ENCODE results near the gene TMEM40.
"Not testable (repeated sequence)": the region's sequence is repeated elsewhere in the genome, so short reads cannot be mapped to it uniquely, and the experiment has no call there.

The TMEM40 gene

DNA sequence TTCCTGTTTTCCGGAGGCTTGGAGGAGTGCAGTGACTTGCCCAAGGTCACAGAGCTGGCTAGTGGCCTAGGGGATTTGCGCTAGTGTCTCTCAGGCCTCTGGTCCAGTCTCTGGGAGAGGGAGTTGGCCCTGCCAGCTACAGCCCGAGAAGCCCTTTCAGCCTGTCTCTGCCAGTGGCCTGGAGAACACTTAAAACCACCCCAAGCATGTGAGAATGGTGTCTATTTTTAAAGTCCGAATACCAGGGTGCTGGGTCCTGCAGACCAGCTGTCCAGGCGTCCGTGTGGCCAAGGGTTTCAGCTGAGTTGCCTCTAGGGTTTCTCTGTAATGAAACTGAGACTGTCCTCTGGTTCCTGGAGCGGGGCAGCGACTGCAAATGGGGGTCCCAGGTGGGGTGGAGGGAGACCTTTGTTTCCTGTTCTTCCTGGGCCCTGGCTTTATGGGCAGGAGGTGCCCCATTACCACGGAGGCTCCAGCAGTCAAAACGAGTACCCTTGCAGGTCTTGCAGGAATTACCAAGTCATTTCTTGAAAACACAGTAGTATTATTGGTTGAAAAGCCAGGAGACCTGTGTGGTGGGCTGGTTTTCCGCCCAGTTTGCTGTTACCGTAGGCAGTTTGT lies 39.6 kb upstream of the TMEM40 start:
- TF ChIP-seq CTCF (IDR thresholded peaks at IDR 0.05; ENCODE audit: extremely low read depth, insufficient read depth, missing control alignments): no peak
- in situ Hi-C loops (cut with MboI; ENCODE audit: low pct_unique_long_range_greater_than_20kb, low sequenced_read_pairs, unreplicated experiment): no loop called here
- DNase-seq (ENCODE audit: low spot score): no peak

DNA sequence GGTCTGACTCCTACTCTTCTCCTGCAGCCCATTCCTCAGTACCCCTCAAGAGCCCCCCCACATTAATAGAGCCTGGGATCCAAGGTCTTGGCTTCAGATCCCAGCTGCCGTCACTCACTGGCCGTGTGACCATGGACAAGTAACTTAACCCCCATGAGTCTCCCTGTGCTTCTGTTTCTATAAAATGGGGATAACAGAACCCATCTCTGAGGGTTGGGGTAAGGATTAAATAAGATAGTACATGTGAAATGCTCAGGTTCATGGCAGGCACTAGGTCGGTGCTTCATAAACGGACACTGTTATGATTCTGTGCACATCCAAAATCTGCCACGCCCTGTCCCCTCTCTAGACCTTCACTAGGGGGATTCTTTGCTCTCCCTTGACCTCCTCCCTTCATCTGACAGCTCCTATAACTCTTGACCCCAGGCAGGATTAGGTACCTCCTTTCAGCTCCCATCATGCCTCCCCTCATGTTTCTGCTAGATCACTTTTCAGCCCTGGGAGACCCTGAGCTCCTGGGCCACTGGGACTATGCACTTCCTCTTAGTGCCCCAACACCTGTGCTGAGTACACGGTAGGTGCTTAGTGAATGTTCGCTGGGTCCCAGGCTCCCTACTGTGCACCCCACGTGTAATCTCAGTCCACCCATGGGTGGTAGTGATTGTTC lies 39.0 kb upstream of the TMEM40 start:
- in situ Hi-C loops (cut with MboI; ENCODE audit: low pct_unique_long_range_greater_than_20kb, low sequenced_read_pairs, unreplicated experiment): no loop called here
- TF ChIP-seq CTCF (IDR thresholded peaks at IDR 0.05; ENCODE audit: extremely low read depth, insufficient read depth, missing control alignments): no peak
- DNase-seq (ENCODE audit: low spot score): no peak

GRCh38 chr3:12797124-12797891 lies 38.2 kb upstream of the TMEM40 start:
- no peak for DNase-seq (ENCODE audit: low spot score)
- no peak for TF ChIP-seq CTCF (IDR thresholded peaks at IDR 0.05; ENCODE audit: extremely low read depth, insufficient read depth, missing control alignments)
- in situ Hi-C loops (cut with MboI; ENCODE audit: low pct_unique_long_range_greater_than_20kb, low sequenced_read_pairs, unreplicated experiment): no loop called here

- TF ChIP-seq CTCF (IDR thresholded peaks at IDR 0.05; ENCODE audit: extremely low read depth, insufficient read depth, missing control alignments): no peak
- in situ Hi-C loops (cut with MboI; ENCODE audit: low pct_unique_long_range_greater_than_20kb, low sequenced_read_pairs, unreplicated experiment): no loop called here
- DNase-seq (ENCODE audit: low spot score): peak; percentile 64
Measured at GRCh38 chr3:12796171-12797123, 37.4 kb upstream of the TMEM40 start, which contains the start of gene CAND2. CAND2 (plus strand) TSS chr3:12796680; CDS start chr3:12796721, 41 bp downstream.

- in situ Hi-C loops (cut with MboI; ENCODE audit: low pct_unique_long_range_greater_than_20kb, low sequenced_read_pairs, unreplicated experiment): no loop called here
- DNase-seq (ENCODE audit: low spot score): no peak
- TF ChIP-seq CTCF (IDR thresholded peaks at IDR 0.05; ENCODE audit: extremely low read depth, insufficient read depth, missing control alignments): no peak
Measured at GRCh38 chr3:12793701-12794100, 34.6 kb upstream of the TMEM40 start.

GRCh38 chr3:12791430-12791829 lies 32.4 kb upstream of the TMEM40 start:
- DNase-seq (ENCODE audit: low spot score): no peak
- in situ Hi-C loops (cut with MboI; ENCODE audit: low pct_unique_long_range_greater_than_20kb, low sequenced_read_pairs, unreplicated experiment): no loop called here
- no peak for TF ChIP-seq CTCF (IDR thresholded peaks at IDR 0.05; ENCODE audit: extremely low read depth, insufficient read depth, missing control alignments)

DNA sequence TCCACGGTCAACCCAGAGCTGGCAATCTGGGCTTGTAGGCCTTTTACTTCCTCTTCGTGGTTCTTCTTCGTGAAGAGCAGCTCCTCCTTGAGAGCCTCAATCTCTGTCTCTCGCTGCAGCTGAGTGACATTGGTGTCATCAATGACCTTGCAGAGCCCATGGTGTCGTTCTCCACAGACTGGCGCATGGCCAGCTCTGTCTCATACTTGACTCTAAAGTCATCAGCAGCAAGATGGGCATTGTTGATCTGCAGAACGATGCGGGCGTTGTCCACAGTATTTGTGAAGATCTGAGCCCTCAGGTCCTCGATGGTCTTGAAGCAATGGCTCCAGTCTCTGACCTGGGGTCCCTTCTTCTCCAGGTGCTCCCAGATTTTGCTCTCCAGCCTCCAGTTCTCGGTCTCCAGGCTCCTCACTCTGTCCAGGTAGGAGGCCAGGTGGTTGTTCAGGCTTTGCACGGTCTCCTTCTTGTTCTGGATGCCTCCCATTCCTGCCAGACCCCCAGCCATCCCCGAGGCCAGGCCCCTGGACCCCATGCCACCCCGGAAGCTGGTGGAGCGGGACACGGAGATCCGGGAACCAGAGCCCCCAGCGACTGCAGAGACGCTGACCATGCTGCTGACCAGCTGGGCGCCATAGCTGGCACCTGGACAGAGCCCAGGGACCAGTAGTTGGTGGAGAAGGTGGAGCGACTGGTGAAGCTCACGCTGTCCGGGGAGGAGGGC lies 29.1 kb upstream of the TMEM40 start:
- in situ Hi-C loops (cut with MboI; ENCODE audit: low pct_unique_long_range_greater_than_20kb, low sequenced_read_pairs, unreplicated experiment); DNase-seq (ENCODE audit: low spot score): not testable (repeated sequence)
